NB4 (cell line): ENCODE data around the gene GPN3.

Experiments used
- DNase-seq: peaks from one replicate; pipeline ENCODE4 v3.0.0; 2010; ENCODE audit warnings: low read depth
- H3K4me3 ChIP-seq: one replicate; pipeline ENCODE4 v1.5.1; 2011; ENCODE audit warnings: mild to moderate bottlenecking, low read depth, low read length, moderate library complexity
- MYC ChIP-seq: IDR thresholded peaks from 2 replicates; pipeline ENCODE4 v1.6.1; 2011; ENCODE audit warnings: low read depth, low read length
- POLR2A ChIP-seq: IDR thresholded peaks from 2 replicates; pipeline ENCODE4 v1.6.1; 2011; ENCODE audit warnings: mild to moderate bottlenecking; ENCODE audit not compliant: insufficient read length; ENCODE audit errors: extremely low read depth
- TF ChIP-seq, protein P1 (sequence below): IDR thresholded peaks from one replicate; pipeline ENCODE4 v1.5.1; 2012; ENCODE audit warnings: low read depth, low read length
- TF ChIP-seq, protein P2 (sequence below): IDR thresholded peaks from 2 replicates; pipeline ENCODE4 v1.6.1; 2011; ENCODE audit warnings: low read depth, low read length

GPN3 gene

DNA sequence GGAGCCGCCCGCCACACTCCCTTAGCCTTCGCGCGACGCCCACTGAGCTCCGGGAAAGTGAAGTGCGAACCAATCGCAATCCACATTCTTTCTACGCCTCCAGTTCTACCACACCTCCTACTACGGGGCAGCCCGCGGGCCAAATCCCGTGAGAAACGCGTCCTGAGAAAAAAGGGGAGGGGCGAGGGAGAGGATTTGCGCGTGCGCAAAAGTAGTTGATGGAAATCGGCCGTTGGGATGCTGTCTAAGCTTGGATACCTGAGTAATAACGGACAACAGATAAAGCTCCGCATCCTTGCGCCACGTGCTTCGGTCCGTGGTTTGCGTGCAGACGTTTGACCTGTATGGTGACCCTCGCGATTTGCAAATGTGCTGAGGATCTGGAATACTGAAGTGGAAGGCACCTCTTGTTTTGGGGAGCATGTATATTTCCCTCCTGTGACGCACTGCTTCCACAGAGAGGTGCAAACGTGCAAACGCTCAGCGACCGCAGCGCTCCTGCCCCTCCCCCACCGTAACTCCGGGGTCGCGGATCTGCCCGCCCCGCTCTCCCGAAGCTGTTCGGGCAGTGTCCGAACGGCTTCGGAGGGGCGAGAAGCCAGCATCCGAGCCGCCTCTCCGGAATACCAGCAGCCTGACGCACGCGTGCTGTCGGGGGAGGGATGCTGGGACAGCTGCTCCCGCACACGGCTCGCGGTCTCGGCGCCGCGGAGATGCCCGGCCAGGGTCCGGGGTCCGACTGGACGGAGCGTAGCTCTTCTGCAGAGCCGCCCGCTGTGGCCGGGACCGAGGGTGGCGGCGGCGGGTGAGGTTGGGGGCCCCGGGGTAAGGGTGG is at the start of gene GPN3, which contains the start of gene FAM216A:
Gene GPN3 (minus strand): TSS at position 44 of the 835 bp plus-strand sequence. CDS start 54 bp downstream, outside the sequence.
Gene FAM216A (plus strand): TSS at position 632 of the 835 bp plus-strand sequence. CDS start 31 bp downstream, at position 663.
- TF ChIP-seq, protein P1, sequence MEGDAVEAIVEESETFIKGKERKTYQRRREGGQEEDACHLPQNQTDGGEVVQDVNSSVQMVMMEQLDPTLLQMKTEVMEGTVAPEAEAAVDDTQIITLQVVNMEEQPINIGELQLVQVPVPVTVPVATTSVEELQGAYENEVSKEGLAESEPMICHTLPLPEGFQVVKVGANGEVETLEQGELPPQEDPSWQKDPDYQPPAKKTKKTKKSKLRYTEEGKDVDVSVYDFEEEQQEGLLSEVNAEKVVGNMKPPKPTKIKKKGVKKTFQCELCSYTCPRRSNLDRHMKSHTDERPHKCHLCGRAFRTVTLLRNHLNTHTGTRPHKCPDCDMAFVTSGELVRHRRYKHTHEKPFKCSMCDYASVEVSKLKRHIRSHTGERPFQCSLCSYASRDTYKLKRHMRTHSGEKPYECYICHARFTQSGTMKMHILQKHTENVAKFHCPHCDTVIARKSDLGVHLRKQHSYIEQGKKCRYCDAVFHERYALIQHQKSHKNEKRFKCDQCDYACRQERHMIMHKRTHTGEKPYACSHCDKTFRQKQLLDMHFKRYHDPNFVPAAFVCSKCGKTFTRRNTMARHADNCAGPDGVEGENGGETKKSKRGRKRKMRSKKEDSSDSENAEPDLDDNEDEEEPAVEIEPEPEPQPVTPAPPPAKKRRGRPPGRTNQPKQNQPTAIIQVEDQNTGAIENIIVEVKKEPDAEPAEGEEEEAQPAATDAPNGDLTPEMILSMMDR, result no peak
- TF ChIP-seq MYC (peak; percentile 97), POLR2A (peak; percentile 76)
- TF ChIP-seq, protein P2, sequence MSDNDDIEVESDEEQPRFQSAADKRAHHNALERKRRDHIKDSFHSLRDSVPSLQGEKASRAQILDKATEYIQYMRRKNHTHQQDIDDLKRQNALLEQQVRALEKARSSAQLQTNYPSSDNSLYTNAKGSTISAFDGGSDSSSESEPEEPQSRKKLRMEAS, result peak; percentile 99
- peak within 1 kb of the TSS; percentile 79 for H3K4me3 ChIP-seq
- DNase-seq, result peak; percentile 100

DNA sequence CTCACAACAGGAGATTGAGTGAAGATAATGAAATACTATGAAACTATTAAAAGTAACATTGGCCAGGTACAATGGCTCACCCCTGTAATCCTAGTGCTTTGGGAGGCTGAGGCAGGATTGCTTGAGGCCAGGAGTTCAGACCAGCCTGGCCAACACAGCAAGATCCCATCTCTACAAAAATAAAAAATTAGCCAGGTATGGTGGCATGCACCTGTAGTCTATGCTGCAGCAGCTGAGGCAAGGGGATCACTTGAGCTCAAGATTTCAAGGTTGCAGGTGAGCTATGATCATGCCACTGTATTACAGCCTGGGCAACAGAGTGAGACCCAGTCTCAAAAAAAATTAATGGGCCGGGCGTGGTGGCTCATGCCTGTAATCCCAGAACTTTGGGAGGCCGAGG is 48.9 kb upstream of the GPN3 start:
- no peak overlapping the region for H3K4me3 ChIP-seq
- no peak for DNase-seq
- TF ChIP-seq POLR2A (no peak), MYC (no peak)
- TF ChIP-seq, protein P1, result no peak
- TF ChIP-seq, protein P2, result no peak

DNA sequence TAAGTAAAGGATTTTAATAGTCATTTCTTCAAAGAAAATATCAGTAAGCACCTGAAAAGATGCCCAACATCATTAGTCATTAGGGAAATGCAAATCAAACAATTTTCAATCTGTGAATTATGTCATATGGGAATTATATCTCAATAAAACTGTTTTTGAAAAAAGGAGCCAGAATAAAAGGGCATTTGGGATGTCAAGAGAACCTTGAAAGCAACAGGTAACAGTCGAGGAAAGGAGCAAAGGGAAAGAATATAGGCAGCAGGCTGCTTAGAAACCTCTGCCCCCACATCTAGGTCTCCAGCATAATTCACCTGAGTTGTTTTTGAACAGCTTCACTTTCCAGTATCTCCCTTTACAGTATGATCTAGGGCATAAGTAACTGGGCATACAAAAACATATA is 46.3 kb upstream of the GPN3 start:
- no peak overlapping the region for H3K4me3 ChIP-seq

DNA sequence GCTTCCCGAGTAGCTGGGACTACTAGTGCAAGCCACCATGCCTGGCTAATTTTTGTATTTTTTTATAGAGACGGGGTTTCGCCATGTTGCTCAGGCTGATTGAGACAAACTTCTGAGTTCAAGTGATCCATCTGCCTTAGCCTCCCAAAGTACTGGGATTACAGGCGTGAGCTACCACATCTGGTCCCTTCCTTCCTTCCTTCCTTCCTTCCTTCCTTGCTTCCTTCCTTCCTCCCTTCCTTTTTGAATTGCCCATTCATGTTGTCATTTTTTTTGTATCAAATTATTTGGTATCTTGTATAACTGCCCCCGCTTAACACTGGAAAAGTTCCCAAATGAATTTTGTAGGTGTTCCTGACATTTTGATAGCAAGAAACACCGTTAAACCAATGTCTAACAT is 45.8 kb upstream of the GPN3 start:
- no peak overlapping the region for H3K4me3 ChIP-seq
- no peak for DNase-seq
- TF ChIP-seq, protein P1, result no peak
- no peak for TF ChIP-seq MYC
- TF ChIP-seq, protein P2, result no peak
- no peak for TF ChIP-seq POLR2A

More for the DNA sequence above, 46.3 kb upstream of the GPN3 start:
- no peak for DNase-seq
- TF ChIP-seq, protein P2, result no peak
- TF ChIP-seq POLR2A (no peak), MYC (no peak)
- TF ChIP-seq, protein P1, result no peak

DNA sequence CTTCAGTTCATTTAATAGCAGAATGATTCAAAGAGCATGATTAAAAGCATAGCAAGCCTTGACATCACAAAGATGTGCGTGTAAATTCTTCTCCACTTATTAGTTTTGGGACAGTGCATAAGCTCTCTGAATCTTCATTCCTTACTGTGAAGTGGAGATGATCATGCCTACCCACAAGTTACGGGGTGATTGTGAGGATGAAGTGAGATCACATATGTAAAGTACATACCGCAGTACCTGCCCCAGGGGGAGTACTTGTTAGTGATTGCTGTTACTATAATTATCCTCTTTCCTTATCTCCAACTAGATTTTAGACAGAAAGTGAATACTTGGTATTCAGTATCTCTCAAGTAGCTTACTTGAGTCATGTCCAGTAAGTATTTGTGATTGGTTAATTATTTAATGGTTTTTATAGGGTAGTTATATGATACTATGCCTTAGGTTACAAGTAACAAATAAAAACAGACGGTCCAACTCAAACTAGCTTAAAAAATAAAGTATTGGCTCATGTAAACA is 40.1 kb upstream of the GPN3 start:
- no peak for DNase-seq
- H3K4me3 ChIP-seq, result no peak overlapping the region
- TF ChIP-seq, protein P2, result no peak
- TF ChIP-seq MYC, result no peak
- TF ChIP-seq, protein P1, result no peak
- no peak for TF ChIP-seq POLR2A
